HG03571 (cell line): ENCODE measurements around the gene STX1A.
"Not testable (repeated sequence)": the region's sequence is repeated elsewhere in the genome, so short reads cannot be mapped to it uniquely, and the experiment has no call there.

ENCODE experiments used
- ATAC-seq: cut with Tn5 transposase; IDR thresholded peaks from one replicate; pipeline ENCODE4 v1.9.1; 2021; ENCODE audit not compliant: unreplicated experiment

STX1A gene

GRCh38 chr7:73683788-73684693 lies 35.4 kb downstream of the STX1A start:
- ATAC-seq: peak; percentile 3

GRCh38 chr7:73683056-73683787 lies 36.2 kb downstream of the STX1A start, which contains the start of the genes BUD23 and DNAJC30:
TSS of gene BUD23 (plus strand) at chr7:73683597. CDS start at chr7:73683626, 29 bp downstream.
TSS of gene DNAJC30 (minus strand) at chr7:73683453. CDS start at chr7:73683423, 30 bp downstream.
- peak; percentile 83 for ATAC-seq

GRCh38 chr7:73682745-73683055 lies 36.8 kb downstream of the STX1A start:
- no peak for ATAC-seq

- ATAC-seq: no peak
These were observed 38.4 kb downstream of the STX1A start for GRCh38 chr7:73681031-73681430.

- ATAC-seq: no peak
These were observed 39.0 kb downstream of the STX1A start for GRCh38 chr7:73680501-73680900.

GRCh38 chr7:73679709-73680108 lies 39.8 kb downstream of the STX1A start:
- no peak for ATAC-seq

GRCh38 chr7:73678862-73679261 lies 40.6 kb downstream of the STX1A start:
- no peak for ATAC-seq

- not testable (repeated sequence) for ATAC-seq
These were observed 43.4 kb downstream of the STX1A start for GRCh38 chr7:73676062-73676461.

GRCh38 chr7:73674468-73675124 lies 44.9 kb downstream of the STX1A start:
- ATAC-seq: no peak

GRCh38 chr7:73671857-73672445 lies 47.5 kb downstream of the STX1A start:
- ATAC-seq: no peak

GRCh38 chr7:73671322-73671661 lies 48.2 kb downstream of the STX1A start:
- ATAC-seq: no peak

- ATAC-seq: no peak
These were observed 49.5 kb downstream of the STX1A start for GRCh38 chr7:73669858-73670385.

- no peak for ATAC-seq
These were observed 50.2 kb downstream of the STX1A start for GRCh38 chr7:73669288-73669701.

- no peak for ATAC-seq
These were observed 50.6 kb downstream of the STX1A start for GRCh38 chr7:73668886-73669230.

GRCh38 chr7:73668103-73668885 lies 51.2 kb downstream of the STX1A start:
- ATAC-seq: no peak

GRCh38 chr7:73667344-73668102 lies 51.9 kb downstream of the STX1A start, which contains the start of gene VPS37D:
TSS of gene VPS37D (plus strand) at chr7:73667831. CDS start at chr7:73667959, 128 bp downstream.
- peak; percentile 91 for ATAC-seq

- no peak for ATAC-seq
These were observed 56.4 kb downstream of the STX1A start for GRCh38 chr7:73663033-73663432.

GRCh38 chr7:73660594-73660993 lies 58.9 kb downstream of the STX1A start:
- not testable (repeated sequence) for ATAC-seq

GRCh38 chr7:73659983-73660382 lies 59.5 kb downstream of the STX1A start:
- no peak for ATAC-seq
